ENCODE data around the gene DOK6. TPM values are rescaled to one million over a fixed set of nuclear protein-coding genes. Genes with fewer than 3 reads are reported as not detected.
A peak's percentile ranks its signal among the peaks of the same experiment; 100 is the strongest.
"Not testable (repeated sequence)": the region's sequence is repeated elsewhere in the genome, so short reads cannot be mapped to it uniquely, and the experiment has no call there.

Gene DOK6
- total RNA-seq: 0.06 and 0.07 TPM in 2 replicates

DNA sequence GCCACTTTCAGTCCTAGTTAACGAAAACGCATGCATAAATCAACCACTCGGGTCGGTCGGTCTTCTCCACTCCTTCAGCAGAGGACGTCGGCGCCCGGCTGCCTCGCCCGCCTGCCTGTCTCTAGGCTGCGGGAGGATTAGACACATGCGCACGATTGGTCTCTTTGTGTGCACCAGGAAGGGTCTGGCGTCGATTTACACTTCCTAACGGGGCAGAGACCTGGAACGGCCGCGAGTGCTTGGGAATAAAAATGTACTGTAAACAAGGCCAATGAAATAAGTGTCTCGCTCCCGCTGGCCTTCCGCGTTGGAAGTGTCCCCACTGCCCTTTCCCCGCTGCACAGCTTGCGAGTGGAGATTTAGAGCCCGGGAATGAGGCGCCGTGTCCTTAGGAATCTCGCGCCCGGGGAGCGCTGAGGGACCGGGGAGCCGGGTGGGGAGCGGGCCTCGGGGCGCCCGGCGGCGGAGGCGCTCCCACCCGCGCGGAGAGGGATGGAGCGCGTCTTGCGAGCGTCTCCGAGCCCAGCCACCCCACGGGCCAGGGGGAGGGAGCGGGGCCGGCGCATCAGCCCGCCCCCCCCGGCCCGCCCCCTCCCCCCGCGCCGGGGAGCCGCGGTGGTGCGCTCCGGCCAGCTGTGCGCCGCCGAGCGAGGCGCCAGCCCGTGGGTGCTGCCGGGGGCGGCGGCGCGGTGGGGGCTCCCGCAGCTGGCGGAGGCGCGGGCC lies at the start of gene DOK6:
Gene DOK6, plus strand, starts transcription at position 636 of the 723 bp plus-strand sequence.
- TF ChIP-seq, protein P1, sequence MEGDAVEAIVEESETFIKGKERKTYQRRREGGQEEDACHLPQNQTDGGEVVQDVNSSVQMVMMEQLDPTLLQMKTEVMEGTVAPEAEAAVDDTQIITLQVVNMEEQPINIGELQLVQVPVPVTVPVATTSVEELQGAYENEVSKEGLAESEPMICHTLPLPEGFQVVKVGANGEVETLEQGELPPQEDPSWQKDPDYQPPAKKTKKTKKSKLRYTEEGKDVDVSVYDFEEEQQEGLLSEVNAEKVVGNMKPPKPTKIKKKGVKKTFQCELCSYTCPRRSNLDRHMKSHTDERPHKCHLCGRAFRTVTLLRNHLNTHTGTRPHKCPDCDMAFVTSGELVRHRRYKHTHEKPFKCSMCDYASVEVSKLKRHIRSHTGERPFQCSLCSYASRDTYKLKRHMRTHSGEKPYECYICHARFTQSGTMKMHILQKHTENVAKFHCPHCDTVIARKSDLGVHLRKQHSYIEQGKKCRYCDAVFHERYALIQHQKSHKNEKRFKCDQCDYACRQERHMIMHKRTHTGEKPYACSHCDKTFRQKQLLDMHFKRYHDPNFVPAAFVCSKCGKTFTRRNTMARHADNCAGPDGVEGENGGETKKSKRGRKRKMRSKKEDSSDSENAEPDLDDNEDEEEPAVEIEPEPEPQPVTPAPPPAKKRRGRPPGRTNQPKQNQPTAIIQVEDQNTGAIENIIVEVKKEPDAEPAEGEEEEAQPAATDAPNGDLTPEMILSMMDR (conservative IDR thresholded peaks at IDR 0.05; ENCODE audit: low read depth, low read length): no peak
- DNase-seq (ENCODE audit: low read depth): no peak
- peak within 1 kb of the TSS; percentile 60 for H3K4me3 ChIP-seq (ENCODE audit: low read depth, low read length)

DNA sequence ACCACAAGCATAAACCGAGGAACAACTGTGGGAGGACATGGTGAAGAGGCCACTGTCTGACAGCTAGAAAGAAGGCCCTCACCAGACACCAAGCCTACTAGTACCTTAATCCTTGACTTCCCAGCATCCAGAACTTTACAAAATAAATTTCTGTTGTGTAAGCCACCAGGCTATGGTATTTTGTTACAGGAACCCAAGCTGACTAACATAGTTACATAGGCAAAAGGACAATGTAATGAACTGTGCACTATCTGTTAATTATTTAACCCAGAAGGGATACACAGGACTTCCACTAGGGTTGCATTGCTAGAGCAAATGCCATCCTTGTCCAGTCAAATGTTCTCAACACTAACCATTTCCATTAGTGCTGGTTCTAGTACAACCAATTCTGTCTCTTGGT lies 47.7 kb upstream of the DOK6 start:
- TF ChIP-seq, protein P1 (conservative IDR thresholded peaks at IDR 0.05; ENCODE audit: low read depth, low read length): no peak
- no peak for DNase-seq (ENCODE audit: low read depth)
- H3K4me3 ChIP-seq (ENCODE audit: low read depth, low read length): no peak overlapping the region

DNA sequence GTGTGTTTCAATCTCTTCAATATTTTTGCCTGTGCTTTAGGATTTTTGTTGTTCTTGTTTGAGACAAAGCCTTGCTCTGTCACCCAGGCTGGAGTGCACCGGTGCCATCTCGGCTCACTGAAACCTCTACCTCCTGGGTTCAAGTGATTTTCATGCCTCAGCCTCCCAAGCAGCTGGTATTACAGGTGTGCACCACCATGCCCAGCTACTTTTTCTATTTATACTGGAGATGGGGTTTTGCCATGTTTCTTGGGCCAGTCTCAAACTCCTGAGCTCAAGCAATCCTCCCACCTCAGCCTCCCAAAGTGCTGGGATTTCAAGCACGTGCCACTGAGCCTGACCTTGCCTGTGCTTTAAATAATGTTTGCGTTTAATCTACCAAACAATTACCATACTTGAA lies 43.1 kb upstream of the DOK6 start:
- TF ChIP-seq, protein P1 (conservative IDR thresholded peaks at IDR 0.05; ENCODE audit: low read depth, low read length): no peak
- H3K4me3 ChIP-seq (ENCODE audit: low read depth, low read length): no peak overlapping the region
- no peak for DNase-seq (ENCODE audit: low read depth)

DNA sequence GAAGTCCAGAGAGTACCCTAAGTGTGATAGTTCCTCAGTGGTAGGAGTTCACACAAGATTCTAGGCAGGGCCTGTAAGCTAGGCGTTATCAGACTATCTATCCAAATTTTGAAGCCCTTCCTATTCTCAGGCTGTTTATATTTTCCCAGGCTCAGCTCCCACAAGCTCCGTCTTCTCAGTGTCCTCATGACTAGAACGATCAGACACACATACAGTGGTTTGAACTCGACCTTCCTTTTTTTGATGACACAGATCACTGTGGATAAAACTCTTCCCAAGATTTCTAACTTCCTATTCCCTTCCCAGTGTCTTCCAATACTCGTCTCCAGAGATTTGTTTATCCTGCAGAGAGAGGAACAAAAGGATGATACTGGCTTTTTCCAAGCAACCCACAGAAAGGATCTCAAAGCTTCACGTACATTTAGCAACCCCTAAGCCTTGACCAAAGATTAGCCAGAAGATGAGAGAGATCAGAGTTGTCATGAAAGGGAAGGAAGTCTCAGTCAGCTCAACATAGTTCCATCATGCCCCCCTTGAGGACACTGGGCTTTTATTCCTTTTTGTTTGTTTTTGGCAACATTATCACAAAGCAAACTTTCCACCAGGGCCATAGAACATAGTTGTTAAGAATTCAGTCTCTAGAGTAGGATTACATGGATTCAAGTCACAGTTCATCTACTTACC lies 42.3 kb upstream of the DOK6 start:
- H3K4me3 ChIP-seq (ENCODE audit: low read depth, low read length): no peak overlapping the region
- no peak for DNase-seq (ENCODE audit: low read depth)
- TF ChIP-seq, protein P1 (conservative IDR thresholded peaks at IDR 0.05; ENCODE audit: low read depth, low read length): no peak

DNA sequence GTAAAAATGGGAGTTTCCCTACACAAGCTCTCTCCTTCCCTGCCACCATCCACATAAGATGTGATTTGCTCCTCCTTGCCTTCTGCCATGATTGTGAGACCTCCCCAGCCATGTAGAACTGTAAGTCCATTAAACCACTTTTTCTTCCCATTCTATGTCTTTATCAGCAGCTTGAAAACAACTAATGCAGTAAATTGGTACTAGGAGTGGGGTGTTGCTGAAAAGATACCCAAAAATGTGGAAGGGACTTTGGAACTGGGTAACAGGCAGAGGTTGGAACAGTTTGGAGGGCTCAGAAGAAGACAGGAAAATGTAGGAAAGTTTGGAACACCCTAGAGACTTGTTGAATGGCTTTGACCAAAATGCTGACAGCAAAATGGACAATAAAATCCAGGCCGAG lies 40.9 kb upstream of the DOK6 start:
- DNase-seq (ENCODE audit: low read depth); H3K4me3 ChIP-seq (ENCODE audit: low read depth, low read length): not testable (repeated sequence)

DNA sequence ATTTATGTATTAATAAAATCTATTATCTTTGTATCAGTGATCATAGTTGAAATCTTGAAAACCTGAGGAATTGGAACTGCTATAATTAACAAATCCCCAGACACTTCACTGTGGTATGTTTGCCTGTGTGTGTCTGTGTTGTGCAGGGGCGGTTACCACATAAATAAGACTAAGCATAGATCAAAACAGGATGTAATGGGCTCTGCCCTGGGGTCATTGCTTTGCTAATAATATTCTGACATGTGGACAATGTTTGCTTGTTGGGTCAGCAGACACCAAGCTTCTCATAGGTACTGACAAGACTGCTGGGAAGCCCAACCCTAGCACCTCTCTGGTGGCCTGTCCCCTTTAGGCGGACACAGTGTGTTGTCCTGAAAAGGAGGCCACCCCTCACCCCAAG lies 35.8 kb upstream of the DOK6 start:
- TF ChIP-seq, protein P1 (conservative IDR thresholded peaks at IDR 0.05; ENCODE audit: low read depth, low read length): no peak

DNA sequence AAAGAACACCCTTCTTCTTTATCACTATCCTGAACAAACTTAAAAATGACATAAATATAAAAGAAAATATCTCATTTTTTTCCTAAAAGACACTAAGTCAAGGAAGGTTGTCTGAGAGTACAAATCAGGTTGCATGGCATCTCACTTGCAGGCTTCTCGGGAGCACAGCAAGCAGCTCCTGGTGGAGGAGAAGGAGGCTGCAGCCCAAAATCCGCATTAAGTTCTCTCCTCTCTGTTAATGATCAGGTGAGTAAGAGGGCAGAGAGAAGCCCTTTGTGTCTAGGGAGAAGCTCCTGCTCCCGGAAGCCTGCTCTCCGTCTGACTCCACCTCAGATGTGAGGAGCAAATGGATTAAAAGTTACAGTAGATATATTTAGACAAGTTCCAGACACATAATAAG lies 35.0 kb upstream of the DOK6 start:
- no peak for DNase-seq (ENCODE audit: low read depth)
- TF ChIP-seq, protein P1 (conservative IDR thresholded peaks at IDR 0.05; ENCODE audit: low read depth, low read length): peak; percentile 21
- no peak overlapping the region for H3K4me3 ChIP-seq (ENCODE audit: low read depth, low read length)

More for the DNA sequence above, 35.8 kb upstream of the DOK6 start:
- no peak overlapping the region for H3K4me3 ChIP-seq (ENCODE audit: low read depth, low read length)
- DNase-seq (ENCODE audit: low read depth): no peak
